ENCODE results near the gene SCFD1.
"Not testable (repeated sequence)": the region's sequence is repeated elsewhere in the genome, so short reads cannot be mapped to it uniquely, and the experiment has no call there.

SCFD1 gene

DNA sequence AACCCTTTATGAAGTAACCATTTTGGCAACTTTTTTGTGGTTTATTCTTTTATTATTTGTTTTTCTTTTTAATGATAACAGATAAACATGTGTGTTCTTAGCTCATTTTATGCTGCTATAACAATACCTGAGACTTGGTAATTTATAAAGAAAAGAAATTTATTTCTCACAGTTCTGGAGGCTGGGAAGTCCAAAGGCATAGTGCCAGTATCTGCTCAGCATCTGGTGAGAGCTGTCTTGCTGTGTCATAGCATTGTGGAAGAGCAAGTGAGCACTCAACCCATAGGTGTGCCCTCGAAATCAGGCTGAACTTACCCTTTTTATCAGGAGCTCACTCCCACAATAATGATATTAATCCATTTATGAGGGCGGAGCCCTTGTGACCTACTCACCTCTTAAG is 8.0 kb upstream of the SCFD1 start:
- no peak for DNase-seq

DNA sequence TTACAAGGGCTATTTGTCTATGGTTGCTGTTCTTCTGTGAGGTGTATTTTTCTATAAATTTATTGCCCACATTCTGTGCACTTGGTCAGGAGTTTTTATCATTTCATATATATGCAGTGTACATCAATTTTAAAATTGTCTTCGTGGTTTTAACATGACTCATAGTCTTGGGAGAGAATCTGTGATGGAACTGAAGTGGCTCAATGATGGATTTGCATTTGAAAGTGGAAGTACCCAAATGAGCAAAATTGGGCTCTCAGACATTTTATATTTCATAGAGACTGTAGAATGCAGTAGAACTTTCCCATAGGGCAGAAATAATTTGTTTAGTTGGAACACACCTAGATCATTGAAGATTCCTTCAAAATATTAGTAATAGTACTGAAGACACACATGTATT is 1.9 kb upstream of the SCFD1 start:
- DNase-seq, result no peak

DNA sequence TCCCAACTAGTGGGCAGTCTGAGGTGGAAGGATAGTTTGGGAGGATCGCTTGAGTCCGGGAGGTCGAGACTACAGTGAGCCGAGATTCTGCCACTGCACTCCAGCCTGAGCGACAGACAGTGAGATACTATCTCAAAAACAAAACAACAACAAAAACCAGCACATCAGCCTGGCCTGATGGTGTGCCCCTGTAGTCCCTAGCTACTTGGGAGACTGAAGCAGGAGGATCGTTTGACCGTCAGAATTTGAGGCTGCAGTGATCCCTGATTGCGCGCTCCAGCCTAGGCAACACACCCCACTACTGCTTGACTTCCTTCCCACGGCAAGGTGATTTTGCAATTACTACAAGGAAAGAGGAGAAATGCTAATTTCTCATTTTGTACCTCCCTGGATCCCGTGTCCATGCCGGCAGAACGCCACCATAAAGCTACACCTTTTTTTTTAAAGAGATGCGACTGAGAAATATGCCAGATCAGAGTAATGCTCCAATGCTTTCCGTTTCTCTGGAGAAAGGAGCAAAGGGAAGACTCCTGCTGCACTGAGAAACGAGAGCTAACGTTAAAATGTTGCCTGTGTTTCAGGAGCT is 672 bp upstream of the SCFD1 start:
- no peak for DNase-seq

DNA sequence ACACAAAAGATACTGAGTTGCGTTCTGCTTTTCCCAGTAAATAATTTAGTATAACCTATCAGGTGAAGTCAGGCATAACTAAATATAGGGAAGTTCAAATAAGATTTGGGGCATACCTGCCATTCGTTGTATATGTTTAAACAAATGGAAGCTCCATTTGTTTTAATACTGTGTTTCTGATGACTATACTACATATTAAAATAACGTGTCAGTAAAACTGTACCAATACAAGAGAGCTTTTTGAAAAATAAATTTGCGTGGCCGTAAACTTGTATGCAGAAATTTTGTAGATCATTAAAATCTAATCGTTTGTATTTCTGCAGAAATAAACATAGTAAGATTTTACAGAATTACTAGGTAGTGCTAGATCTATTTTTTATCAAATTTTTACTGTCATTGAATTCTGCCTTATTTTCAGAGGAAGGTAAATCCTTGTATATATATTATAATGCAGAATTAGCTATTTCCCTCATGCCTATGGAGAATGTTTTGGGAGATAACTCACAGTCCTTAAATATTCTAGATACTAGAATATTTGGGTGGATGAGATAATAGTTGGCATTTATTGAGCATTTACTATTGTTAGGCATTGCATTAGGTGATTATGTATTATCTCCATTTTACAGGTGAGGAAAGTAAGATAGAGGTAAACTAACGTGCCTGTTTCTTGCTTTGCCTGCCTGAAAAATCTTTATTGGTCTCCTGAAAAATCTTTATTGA is 1.5 kb downstream of the SCFD1 start:
- no peak for DNase-seq

DNA sequence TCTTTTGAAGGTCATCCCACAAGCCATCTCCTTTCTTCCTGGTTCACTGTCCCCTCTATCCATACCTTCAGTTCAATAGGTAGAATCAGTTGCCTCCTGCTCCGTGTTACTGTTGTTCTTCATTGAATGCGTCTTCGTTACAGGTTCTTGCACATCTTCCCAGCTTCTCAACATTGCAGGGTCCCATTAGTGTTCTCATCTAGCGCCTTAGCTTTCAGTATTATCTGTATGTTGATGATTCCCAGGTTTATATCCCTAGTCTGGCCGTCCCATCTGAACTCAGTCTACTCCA is 2.0 kb downstream of the SCFD1 start:
- no peak for DNase-seq

DNA sequence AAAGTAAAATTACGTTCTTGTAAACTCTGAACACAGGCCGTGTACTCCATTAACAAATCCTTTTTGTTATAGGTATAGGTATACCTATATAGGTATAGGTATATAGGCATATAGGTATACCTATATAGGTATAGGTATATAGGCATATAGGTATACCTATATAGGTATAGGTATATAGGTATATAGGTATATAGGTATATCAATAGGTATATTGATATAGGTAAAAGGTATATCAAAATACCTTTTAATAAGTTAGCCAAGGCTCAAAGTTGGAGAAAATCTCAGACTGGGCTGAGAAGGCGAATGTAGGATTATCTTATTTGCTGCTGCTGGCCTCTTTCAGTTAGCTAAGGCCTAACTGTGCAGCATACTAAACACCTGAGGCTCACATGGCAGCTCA is 3.4 kb downstream of the SCFD1 start:
- DNase-seq, result no peak

DNA sequence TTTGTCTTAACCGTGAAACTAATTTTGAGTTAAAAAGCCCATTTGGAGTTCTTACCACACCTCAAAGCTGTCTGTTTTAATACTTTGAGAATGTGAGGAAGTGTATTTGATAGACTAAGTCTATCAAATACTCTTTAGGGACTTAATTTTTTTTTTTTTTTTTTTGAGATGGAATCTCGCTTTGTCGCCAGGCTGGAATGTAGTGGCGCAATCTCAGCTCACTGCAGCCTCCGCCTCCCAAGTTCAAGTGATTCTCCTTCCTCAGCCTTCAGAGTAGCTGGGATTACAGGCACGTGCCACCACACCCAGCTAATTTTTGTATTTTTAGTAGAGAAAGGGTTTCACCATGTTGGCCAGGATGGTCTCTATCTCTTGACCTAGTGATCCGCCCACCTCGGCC is 7.3 kb downstream of the SCFD1 start:
- DNase-seq, result not testable (repeated sequence)

DNA sequence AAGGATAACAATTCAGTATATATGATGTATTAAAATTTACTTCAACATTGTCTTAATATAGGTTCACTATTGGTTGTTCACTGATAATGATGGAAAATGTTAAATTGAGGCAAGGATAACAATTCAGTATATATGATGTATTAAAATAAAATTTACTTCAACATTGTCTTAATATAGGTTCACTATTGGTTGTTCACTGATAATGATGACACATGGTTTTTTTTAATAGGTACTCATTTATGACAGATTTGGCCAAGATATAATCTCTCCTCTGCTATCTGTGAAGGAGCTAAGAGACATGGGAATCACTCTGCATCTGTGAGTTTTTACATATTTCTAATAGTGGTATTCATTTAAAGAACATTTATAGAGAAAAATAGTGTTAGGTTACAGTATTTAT is 8.1 kb downstream of the SCFD1 start:
- no peak for DNase-seq

DNA sequence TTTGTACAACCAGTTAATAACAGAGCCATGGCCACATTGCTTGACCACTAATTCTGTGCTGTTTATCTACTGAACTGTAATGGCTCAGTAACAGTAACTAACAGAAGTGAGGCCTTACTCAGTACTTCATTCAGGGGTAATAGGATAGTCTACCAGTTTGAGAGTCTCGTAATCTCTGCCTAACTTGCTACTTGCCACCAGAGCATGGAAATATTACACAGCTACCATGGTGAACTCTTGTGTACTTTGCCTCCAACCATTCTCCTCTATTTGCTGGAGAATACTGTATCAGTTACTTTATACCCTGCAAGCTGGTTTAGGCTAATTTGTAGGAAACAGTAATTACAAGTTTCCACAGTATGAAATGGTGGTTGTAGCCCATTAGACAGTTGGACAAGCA is 10.6 kb downstream of the SCFD1 start:
- no peak for DNase-seq

DNA sequence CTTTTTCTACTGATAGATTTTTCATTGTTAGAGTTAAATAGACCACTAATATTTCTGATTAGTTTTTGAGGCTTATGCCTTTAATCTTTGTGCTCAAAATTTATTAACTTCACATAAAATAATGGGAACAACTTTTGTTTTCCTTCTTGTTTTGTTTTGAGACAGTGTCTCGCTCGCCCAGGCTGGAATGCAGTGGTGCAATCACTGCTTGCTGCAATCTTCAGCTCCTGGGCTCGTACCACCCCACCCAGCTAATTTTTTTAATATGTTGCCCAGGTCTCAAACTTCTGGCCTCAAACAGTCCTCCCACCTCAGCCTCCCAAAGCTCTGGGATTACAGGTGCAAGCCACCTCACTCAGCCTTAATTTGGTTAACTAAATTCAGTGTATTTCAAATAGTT is 16.8 kb downstream of the SCFD1 start:
- DNase-seq, result no peak

DNA sequence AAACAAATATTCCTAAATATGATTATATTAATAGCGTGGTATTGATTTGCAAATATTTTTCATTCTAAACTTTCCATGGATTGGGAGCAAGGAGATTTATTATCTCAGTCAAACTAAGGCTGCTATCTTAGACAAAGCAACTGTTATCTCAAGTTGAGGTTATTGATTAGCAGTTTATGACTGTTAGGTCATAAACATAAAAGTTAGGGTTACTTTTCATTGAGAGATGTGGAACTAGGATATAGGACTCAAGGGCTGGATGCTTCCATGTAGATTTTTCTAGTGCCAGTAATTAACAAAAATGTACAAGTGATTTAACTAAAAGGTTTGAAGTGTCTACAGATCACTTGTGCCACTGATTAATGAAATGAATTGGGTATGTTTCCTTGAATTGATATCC is 19.1 kb downstream of the SCFD1 start:
- no peak for DNase-seq

DNA sequence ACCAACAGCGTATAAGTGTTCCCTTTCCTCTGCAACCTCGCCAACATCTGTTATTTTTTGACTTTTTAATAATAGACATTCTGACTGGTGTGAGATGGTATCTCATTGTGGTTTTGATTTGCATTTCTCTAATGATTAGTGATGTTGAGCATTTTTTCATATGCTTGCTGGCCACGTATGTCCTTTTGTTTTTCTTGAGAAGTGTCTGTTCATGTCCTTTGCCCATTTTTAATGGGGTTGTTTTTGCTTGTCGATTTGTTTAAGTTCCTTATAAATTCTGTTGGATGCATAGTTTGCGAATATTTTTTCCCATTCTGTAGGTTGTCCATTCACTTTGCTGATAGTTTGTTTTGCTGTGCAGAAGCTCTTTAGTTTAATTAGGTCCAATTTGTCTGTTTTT is 22.3 kb downstream of the SCFD1 start:
- not testable (repeated sequence) for DNase-seq

DNA sequence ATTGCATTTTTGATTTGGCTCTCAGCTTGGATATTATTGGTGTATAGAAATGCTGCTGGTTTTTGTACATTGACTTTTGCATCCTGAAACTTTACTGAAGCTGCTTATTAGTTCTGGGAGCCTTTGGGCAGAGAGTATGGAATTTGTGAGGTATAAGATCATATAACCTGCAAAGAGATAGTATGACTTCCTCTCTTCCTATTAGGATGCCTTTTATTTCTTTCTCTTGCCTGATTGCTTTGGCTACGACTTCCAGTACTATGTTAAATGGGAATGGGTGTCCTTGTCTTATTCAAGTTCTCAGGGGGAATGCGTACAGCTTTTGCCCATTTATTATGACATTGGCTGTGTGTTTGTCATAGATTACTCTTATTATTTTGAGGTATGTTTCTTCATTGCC is 23.5 kb downstream of the SCFD1 start:
- DNase-seq, result no peak

DNA sequence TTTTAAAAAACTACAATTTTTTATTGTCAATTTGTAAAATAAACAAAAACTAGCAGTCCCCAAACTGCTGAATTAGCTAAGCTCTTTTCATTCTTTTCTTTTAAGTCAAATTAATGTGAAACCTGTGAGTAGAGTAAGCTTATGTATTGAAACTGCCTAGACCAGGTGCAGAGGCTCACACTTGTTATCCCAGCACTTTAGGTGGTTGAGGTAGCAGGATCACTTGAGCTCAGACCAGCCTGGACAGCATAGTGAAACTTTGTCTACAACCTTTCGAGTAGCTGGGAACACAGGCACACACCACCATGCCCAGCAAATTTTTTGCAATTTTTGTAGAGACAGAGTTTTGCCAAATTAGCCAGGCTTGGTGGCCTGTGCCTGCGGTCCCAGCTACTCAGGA is 26.4 kb downstream of the SCFD1 start:
- no peak for DNase-seq

DNA sequence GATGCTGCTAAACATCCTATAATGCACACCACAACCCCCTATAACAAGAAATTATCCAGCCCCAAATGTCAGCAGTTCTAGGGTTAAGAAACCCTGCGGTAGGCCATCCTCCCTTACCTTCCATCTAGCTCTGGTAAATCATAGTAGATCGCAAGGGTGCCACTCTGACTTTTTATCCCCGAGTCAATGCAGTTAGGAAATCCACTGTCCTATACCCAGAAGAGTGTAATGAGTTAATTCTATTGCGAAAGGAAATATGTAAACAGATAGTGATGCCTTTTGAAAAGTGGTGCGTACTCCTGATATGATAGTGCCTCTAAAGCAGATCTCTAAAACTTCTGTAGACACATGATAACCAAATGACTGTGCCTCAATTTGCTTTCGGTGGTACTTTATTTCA is 29.8 kb downstream of the SCFD1 start:
- no peak for DNase-seq

DNA sequence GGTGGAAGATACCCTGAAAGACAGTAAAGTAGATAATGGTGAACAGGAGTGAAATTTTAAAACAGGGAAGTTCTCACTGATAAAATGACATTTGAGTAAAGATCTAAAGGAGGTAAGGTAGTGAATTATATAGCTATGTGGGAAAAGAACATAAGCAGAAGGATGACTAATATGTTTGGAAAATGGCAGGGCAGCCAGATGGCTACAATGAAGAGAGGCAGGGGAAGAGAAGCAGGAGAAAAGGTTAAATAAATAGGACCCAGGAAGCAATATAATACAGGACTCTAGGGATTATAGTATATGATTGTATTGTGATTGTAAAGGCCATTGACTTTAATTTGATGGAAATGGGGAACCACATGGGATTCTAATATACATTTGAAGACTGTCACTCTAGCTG is 33.0 kb downstream of the SCFD1 start:
- no peak for DNase-seq

DNA sequence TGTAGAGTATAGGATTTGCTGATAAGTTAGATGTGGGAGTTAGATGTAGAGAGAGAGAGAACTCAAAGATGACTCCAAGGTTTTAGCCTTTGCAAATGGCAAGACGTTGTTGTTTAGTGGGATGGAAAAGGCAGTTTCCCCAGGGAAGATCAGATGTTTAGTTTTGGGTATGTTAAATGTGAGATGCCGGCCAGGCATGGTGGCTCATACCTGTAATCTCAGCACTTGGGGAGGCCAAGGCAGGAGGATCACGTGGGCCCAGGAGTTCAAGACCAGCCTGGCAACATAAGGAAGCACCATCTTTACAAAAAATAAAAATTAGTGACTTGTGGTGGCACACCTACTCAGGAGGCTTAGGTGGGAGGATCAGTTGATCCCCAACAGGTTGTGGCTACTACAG is 33.5 kb downstream of the SCFD1 start:
- DNase-seq, result no peak

DNA sequence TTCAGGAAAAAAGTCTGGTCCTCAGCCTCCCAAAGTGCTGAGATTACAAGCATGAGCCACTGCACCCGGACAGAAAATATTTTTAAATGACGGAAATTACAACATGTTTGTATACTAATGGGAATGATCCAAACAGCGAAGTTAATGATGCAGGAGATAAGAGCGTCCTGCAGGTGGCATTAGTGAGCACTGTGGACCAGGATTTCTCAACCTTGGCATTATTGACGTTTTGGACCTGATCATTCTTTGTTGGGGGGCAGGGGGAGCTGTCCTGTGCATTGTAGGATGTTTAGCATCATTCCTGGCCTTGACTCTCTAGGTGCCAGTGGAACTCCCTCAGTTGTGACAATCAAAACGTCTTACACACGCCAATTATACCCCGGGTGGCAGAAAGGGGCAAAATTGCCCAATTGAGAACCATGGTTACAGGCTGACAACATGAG is 34.1 kb downstream of the SCFD1 start:
- peak in 1 of 4 experiments; percentile 3 for DNase-seq

DNA sequence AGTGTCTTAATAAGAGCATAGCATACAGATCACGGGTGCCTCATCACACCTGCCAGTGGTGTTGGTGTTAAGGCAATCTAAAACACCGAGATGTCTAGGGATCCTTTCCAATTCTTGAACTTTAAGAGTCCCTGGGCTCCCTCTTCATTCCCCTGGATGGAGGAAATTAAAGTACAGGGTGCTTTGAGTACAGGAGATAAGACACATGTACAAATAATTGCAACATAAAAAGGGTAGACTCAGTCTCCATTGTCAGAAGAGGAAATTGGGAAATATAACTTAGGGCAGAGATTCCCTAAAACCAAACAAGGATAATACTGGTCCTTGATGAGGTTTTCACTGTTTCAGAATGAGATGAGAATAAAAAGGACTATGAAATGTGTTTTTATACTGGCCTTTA is 34.9 kb downstream of the SCFD1 start:
- DNase-seq, result no peak

DNA sequence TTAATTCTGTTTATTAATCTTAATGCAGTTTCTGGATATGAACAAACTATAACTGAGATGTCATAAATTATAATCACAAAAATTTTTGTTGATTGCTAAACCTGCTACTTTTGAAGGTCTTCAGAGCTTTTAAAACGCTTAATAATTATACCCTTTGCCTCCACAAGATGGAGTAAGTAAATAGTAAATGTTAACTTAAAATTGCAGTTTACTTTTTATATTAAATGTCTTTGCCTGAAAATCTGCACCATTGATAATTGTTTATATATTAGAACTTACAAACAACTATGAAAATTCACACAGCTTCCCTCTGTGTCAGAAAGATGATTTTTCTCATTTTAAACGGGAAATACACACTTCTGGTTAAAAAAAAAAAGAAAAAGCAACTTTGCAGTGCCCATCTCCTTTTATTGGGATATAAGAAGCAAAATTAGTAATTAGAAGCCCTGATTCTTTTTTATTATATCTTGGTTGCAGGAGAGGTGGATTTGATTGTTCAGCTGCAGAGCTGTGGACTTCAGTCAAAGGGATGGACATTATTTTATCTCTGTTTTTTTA is 35.6 kb downstream of the SCFD1 start:
- no peak for DNase-seq

DNA sequence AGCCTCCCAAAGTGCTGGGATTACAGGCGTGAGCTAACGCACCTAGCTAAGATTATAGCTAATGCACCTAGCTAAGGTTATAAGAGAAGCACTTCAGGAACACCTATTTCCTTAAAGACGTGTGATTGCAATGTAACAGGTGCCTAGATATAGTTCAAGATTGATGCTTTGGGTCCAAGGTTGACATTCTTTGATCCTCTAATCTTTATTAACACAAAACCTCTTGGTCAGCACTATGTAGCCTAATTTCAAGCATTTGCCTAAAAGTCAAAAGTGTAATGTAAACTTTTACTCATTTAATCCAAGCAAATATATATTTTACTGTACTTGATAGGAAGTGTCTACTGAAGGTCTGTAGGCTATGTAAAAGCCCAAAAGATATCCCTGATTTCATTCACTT is 36.5 kb downstream of the SCFD1 start:
- no peak for DNase-seq

DNA sequence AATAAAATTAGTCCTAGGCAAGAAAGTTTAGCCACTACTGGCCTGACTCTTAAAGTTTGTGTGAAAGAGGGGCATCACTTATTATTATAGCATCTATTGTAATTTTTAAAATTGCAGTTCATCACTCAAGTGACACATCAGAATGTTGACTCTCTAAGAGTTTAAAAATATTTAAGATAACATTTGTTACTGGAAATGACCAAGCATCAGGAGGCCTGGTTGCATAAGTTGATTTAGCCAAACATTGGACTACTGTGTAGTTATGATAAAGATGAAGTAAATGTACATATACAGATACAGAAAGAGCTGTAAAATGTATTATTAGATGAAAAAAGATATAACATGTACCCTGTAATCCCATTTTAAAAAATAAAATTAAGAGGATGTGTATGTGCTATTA is 47.5 kb downstream of the SCFD1 start:
- no peak for DNase-seq

DNA sequence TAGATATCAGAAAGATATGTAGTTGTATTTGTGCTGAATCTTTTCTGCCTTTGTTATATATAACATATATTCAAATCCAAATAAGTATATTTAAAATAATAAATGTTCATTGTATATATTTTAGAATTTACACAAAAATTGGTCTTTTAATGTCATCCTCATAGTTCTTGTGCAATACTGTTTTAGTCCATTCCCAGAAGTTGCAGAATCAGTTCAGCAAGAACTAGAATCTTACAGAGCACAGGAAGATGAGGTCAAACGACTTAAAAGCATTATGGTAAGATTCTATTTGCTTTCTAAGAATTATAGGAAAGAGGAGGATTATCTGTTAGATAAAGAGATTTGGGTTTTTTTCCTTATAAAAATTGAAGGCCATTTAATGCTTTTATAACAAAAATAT is 51.0 kb downstream of the SCFD1 start:
- DNase-seq, result no peak

DNA sequence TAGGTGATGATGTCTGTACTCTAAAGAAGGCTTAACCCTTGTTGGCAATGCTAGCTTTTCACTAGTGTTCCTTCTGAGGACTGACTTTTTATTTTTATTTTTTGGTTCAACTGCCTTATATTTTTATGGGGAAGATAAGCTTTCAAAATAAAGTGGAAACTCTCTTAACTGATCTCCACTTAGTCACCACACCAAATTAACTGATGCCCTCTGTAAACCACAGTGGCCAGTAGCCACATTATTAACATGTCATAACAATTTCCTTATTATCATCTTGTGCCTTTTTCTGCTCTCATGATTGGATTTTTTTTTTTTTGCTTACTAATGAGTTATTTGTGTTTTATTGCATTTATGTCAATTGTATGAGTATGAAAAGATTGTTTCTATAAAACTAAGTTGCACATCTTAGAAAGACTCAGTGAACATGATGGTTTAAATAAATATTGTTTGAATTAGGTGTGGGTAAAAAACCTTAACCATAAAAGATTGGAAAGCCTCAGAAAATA is 56.9 kb downstream of the SCFD1 start:
- DNase-seq, result no peak

DNA sequence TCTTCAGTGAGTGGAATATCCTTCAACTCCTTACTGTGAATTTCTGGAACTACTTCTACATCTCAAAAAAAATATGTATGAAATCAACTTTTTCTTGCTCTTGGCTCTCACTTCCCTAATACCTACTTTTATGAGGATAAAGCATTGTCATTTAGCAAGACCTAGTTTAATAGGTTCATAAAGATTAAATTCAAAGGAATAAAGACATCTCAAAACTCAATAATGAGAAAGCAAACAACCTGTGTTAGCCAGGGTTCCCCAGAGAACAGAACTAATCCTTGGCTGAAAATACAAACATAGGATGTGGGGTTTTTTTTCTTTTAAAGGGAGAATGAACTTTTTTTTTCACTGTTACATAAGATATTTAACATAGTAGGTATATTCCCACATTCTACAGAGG is 57.9 kb downstream of the SCFD1 start:
- DNase-seq, result no peak

Data from activated CD4-positive, CD25-positive, alpha-beta regulatory T cell (primary cell).